CD4-positive, alpha-beta T cell treated with Interleukin-17A for 4 hours (primary cell): ENCODE results near the gene KSR2.
"Not testable (repeated sequence)": the region's sequence is repeated elsewhere in the genome, so short reads cannot be mapped to it uniquely, and the experiment has no call there.

ENCODE experiments used
- DNase-seq: peaks from one replicate; pipeline ENCODE4 v3.0.0-alpha.2; 2020; ENCODE audit warnings: mixed read lengths

Gene KSR2

DNA sequence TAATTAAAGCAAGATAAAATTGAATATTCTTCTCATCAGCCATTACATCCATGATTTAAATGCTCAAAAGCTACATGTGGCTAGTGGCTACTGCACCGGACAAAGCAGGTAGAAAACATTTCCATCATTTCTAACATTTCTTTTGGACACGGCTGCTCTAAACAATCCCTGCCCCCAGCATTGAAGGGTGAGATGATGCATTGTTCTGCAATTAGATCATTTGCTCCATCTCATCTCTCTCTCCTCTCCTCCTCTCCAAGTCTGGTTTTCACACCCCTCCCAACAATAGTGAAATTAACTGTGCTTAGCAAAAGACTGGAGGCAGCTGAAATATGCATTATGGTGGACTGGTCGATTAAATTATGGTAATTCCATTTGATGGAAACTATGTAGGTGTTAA is 288.5 kb downstream of the KSR2 start:
- no peak for DNase-seq

DNA sequence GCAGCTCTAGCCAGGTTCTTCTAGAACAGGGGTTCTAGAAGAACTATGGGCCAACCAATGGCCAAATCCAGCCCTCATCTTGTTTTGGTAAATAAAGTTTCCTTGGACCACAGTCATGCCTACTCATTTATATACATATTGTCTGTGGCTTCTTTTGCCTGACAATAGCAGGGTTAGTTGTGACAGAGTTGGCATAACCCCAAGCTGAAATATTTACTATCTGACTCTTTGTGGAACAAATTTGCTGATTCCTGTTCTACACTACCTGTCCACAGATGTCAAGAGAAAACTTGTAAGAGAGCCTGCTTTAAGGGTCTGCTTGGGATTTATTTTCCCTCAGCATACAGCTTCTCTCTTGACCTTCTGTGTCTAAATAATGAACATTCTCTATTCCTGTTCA is 289.0 kb downstream of the KSR2 start:
- no peak for DNase-seq

DNA sequence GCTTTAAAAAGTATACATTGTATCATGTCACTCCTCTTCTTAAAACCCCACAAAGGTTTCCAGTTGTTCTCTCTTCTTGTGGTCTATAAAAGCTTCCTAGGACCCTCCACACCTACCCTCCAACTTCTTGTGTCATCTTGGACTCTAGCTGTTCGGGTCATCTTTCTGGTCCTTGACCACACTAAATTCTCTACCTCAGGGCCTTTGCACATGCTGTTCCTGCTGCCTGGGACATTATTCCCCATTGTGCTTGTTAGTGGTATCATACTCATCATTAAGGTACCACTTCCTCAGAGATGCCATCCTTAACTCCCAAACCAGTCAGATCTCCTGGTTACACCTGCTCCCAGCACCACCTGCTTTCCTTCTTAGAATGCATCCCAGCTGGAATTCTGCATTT is 294.0 kb downstream of the KSR2 start:
- no peak for DNase-seq

DNA sequence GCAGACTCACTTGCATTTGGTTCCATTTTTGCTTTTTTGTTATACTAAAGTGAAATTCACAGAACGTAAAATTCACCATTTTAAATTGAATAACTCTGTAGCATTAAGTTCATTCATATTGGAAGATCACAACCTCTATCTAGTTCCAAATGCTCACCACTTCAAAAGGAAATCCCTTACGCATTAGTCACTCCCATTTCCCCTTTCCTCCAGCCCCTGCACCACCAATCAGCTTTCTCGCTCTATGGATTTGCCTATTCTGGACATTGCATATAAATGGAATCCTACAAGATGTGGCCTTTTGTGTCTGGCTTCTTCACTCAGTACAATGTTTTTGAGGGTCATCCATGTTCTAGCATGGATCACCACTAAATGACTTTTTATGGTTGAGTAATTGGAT is 294.5 kb downstream of the KSR2 start:
- no peak for DNase-seq

DNA sequence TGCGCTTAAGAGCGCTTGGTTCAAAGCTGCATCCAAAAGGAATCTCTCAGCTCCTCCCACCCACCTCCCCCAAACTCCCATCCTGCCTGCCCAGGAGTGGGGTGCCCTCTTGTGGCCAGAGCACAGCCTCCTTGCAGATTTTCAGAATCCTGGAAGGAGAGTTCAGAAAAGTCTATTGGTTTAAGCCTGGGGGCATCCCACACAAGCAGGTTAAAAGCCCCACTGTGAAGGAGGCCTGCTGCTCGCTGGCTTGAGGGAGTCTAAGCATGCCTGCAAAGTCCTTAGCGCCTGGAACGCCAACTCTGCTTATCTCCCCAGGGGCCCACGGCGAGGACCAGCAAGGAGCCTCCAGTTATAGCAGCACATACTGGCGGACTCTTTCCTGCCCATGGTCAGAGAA is 297.1 kb downstream of the KSR2 start:
- no peak for DNase-seq

DNA sequence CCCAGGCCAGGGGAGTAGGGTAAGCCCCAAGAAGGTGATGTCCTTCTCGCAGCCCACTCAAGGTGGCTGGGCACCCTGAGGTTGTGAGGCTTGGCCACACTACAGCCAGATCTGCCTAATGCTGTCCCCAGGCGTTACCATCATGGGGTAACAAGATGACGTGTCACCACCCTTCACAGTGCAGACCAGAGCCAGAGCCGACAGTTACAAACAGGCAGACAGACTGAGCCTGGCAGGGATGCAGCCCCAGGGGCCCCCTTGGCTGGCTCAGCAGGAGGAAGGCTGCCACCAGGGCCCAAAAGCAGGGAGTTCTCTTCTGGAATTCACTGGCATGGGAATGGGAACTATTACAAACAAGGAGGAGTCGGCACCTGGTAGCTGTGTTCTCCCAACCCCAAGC is 304.6 kb downstream of the KSR2 start:
- no peak for DNase-seq

DNA sequence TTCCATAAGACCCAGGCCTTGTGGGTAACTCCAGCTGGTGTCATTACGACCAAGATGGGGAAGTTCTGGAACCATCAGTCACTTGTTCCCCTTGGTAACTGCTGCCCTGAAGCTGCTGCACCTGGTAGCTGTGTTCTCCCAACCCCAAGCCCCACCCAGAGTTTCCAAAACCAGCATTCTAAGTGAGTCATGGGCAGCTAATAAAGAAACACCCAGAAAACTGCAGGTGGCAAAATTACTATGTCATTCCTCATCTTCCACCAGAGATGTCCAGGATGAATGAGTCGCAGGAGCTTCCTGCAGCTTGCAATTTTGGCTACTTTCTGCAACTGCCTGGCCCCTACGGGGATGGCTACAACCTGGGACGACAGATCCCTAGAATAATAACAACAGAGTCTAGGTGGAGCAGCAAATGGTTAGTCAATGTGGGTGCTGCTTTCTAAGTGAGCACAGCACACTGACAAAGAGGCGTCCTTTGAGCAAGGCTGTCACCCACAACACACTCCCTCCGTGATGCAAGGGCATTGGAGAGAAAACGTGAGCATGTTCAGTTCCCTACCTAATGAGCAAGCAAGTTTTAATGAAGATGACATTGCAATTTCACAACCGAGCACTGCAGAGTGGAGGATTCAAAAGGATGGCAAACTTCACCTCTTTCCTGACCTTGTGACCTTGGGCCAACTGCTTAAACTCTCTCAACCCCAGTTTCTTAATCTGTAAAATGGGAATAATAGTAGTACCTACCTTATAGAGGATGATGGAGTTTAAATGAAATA is 306.0 kb downstream of the KSR2 start:
- no peak for DNase-seq

DNA sequence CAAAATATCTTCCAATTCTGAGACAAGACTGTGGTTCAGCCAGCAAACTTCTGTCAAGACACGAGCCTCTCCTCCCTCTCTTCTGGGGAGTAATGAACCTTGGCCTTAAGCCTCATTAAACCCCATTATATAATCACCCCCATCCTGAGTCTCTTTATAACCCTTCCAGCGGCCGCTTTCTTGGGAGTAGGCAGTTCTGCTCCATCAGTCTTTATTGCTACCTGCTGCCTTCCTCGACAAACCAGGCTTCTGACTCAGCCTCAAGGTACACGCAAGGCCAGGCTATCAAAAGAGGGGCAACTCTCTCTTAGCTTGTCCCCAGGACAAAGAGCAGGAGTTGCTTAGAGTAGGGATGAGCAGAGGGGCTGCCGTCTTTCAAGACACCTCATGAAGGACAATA is 306.6 kb downstream of the KSR2 start:
- DNase-seq: no peak

DNA sequence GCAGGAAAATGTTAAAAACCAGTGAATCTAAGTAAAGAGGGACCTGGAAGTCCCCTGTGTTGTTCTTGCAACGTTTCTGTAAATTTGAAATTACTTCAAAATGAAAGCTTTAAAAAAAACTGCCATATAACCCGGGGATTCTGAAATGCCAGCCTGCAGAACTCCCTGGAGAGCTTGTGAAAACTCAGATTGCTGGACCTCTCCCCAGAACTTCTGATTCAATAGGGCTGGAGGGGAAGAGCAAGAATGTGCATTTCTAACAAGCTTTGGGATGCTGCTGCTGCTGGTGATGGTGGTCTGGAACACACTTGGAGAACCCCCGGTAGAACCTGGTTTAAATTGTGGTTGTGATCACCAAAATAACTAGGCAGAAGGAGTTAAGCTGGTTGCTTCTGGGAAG is 307.3 kb downstream of the KSR2 start:
- no peak for DNase-seq

DNA sequence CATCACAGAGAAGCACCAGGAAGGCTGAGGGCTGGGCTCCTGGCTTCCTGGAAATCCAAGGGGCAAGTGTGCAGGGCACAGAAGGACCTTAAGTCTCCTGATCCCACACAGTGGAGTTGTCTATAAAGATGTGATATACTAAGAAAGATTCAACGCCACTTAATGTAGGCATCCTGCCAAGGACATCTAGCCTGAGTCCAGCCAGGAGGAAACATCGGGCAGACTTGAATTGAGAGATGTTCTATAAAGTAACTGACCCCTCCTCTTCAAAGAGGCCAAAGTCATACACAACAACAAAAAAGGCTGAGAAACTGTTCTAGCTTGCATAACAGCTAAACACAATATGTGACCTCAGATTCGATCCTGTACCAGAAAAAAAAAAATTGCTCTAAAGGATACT is 307.9 kb downstream of the KSR2 start:
- no peak for DNase-seq

DNA sequence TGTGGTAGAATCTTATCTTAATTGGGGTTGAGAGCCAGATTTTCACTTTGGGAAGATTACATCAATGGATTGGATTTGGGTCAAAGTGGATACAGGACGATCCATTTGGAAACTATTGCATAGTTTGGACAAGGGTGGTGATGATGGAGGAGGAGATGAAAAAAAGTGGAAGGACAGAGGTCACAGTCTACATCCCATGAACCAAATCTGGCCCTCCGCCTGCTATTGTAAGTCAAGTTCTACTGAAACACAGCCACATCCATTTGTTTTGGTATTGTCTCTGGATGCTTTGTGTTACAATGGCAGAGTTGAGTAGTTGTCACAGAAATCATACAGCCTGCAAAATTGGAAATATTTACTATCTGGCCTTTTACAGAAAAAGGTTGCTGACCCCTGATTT is 310.6 kb downstream of the KSR2 start:
- DNase-seq: no peak

DNA sequence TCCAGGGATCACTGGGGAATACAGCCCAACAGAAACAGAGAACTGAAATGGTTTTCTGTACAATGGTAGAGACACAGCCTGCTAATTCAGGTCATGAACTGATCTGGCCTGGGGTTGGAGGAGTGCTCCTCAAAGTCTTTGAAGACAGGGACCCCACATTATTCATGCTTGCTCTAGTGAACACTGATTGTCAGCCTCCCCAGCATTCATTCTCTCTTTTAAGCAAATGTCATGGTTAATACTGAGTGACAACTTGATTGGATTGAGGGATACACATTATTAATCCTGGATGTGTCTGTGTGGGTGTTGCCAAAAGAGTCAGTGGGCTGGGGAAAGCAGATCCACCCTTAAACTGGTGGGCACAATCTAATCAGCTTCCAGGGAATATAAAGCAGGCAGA is 319.0 kb downstream of the KSR2 start:
- no peak for DNase-seq

DNA sequence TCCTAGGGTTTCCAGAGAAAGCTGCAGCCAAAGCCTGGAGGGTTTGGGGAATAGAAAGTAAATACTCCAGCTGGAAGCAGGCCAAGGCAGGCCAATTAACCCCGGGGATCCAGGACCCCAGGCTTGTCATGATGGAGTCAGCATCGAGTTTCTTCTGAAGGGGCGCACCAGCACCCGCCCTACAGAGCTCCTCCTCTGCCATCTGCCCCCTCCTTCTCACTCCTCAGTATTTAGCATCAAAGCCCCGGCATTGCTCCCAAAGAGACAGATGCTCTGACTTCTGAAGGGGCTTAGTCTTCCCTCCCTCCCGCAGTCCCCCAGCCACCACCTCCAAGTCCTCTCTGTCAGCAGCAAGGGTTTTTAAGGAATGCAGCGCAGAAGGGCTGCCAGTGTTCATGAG is 322.3 kb downstream of the KSR2 start:
- no peak for DNase-seq

DNA sequence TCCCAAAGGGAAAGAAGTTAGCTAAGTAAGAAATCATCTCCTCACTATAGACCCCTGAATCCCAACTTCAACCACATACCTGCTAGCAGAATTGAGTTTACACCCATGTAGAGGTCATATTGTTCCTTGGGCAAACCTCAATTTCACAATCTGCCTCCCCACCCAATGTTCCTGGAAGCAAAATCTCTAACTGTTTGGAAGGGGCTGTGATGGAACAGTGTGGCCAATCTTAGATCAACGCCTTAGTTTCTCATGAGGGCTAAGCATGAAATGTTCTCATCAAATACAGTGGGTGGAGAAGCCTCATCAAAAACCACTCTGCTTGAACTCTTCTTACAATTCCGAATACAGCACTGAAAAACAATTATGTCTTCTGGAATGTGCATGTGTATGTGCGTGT is 323.3 kb downstream of the KSR2 start:
- no peak for DNase-seq

DNA sequence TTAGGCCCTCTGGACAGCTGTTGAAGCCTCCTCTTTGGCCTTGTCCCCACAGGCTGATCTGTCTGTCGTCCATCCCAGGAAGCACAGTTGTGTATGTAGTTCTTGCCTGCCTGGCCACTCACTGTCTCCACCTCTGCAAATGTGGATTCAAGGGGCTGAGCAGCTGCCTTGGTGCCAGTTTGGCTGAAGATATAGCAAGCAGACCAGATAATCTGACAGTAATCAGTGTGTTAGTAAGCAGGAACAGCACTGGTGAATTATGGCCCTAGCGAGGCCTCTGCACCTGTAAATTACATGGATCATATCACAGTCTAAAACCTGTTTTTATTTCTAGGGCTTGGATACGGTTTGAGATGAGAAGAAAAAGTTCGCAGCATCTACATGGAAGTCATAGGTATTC is 324.8 kb downstream of the KSR2 start:
- DNase-seq: no peak

DNA sequence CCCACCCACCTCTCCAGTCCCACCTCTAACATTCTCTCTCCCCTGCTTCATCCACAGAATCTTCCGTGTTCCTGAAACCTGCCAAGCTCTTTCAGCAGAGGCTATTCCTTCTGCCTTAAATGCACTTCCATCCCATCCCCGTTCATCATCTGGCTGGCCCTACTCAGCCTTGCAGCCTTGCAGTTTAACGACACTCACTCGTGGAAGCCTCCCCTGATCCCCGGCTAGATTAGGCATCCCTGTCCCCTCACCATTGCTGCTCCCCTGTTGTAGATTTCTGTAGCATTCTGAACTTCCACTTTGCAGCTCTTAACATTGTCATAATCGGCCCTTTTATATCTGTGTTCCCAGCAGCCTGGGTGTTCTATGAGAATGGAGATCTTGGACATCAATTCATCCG is 326.9 kb downstream of the KSR2 start:
- DNase-seq: no peak

DNA sequence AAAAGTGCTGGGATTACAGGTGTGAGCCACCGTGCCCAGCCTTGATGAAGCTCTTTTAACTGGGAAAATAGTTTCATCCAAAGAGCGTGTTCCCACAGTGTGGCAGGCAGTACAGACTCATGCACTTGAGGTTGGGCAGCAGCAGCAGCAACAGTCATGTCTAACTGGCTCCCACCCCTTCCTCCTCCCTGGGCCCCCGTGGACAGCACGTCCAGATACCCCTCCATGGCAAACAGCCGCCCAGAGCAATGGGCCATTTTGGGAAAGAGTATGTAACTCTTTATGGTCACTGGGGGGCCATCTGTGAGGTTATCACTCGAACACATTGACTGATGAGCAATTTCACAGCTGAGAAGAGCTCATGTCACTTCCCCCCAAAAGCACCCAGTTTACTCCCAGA is 328.3 kb downstream of the KSR2 start:
- no peak for DNase-seq

DNA sequence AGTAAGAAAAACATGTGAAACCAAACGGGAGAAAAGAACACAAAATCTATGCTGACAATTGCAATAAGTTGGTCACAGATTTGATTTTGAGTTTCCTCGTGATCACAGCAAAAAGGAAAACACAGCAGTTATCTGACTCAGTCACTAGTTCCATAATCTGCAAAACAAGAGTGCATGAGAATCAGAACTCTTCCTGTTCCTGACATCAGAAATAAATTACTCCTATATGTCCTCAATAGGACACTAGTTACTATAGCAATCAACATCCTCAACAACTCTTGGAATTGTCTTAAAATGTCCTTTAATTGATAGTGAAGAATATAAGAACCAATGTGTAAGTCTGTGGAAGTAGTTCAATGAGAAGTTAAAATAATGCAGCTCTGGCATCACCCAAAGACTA is 339.3 kb downstream of the KSR2 start:
- DNase-seq: no peak

DNA sequence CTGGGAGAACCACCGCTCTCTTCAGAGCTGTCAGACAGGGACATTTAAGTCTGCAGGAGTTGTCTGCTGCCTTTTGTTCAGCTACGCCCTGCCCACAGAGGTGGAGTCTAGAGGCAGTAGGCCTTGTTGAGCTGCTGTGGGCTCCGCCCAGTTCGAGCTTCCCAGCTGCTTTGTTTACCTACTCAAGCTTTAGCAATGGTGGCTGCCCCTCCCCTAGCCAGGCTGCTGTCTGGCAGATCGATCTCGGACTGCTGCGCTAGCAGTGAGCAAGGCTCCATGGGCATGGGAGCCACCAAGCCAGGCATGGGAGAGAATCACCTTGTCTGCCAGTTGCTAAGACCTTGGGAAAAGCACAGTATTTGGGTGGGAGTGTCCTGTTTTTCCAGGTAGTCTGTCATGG is 340.1 kb downstream of the KSR2 start:
- DNase-seq: not testable (repeated sequence)

DNA sequence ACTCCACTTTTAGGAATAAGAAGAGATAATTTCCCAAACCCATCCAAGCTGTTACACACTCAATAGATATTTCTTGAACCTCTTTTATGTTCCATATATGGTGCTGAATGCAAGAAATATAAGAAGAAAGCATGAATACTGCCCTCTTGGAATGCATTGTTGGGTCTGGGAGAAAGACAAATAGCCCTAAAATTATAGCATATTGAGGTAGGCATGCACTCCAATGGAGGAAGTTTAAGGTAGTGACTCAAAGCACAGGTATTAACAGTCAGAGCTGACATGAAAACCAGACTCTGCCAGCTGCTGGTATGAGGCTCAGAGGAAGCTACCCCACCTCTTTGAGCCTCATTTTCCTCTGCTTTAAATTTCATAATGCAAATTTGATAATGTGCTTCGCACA is 346.0 kb downstream of the KSR2 start:
- no peak for DNase-seq

DNA sequence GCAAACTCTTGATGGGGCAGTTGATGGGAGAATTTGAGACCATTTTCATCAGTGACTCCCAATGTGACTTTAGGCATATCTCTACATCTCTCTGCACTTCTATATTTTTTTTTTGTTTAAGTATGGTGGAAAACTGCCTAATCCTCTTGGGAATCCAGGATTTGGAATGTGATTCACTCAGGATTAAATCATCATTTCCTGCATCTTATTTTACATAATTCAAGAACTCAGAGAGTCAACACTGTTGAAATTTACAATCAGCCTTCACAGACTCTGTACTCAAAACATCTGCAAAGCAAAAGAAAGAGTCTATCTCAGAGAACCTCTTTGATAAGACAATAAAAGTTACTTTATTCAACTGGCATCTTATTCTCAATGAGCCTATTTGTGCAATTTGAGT is 346.7 kb downstream of the KSR2 start:
- no peak for DNase-seq

DNA sequence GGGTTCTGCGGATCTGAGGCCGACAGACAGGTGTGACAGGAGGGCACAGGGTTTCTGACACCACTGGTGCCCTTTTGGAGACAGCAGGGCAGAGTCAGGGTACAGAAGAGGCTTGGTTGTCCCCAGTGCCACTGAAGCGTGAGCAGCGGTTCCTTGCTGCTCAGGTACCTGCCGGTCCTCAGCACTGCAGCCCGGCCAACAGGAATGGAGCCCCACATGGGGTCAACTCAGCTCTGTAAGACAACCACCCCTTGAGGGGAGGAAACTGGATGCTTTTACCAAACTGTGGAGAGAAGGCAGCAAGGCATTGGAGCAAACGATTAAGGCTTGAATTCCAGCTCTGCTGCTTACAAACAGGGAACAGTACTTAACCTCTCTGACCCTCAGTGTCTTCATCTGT is 361.0 kb downstream of the KSR2 start:
- DNase-seq: no peak

DNA sequence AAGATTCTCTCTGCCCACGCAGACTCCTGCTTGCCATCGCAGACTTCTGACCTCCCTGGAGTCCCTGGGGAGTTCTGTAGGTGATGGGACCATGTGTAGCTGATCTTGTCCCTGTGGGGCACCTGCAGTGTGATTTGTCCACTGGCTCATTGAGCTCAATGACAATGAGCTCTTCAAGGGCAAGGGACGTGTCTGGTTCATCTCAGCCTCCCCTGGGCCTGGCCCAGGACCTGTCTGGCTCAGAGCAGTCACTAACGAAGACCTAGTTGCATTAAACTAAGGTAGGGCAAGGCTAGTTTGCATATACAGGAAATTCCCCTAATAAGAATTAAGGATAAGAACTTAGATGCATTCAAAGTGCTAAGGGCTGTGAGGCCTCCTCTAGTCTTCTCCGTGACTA is 361.8 kb downstream of the KSR2 start:
- DNase-seq: no peak

DNA sequence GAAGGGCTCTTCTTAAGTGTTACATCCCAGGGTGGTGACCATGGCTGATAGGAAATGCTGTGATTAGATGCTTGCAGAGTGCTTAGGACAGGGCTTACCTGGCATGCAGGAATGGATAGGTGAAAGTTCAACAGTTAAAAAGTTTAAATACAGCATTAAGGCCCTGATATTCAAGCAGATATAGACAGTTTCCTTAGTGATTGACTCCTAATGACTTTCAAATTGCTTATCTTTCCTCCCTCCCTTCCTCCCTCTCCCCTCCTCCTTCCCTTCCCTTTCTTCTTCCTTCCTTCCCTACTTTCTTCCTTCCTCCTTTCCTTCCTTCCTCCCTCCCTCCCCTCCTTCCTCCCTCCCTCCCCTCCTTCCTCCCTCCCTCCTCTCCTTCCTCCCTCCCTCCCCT is 362.8 kb downstream of the KSR2 start:
- DNase-seq: no peak

DNA sequence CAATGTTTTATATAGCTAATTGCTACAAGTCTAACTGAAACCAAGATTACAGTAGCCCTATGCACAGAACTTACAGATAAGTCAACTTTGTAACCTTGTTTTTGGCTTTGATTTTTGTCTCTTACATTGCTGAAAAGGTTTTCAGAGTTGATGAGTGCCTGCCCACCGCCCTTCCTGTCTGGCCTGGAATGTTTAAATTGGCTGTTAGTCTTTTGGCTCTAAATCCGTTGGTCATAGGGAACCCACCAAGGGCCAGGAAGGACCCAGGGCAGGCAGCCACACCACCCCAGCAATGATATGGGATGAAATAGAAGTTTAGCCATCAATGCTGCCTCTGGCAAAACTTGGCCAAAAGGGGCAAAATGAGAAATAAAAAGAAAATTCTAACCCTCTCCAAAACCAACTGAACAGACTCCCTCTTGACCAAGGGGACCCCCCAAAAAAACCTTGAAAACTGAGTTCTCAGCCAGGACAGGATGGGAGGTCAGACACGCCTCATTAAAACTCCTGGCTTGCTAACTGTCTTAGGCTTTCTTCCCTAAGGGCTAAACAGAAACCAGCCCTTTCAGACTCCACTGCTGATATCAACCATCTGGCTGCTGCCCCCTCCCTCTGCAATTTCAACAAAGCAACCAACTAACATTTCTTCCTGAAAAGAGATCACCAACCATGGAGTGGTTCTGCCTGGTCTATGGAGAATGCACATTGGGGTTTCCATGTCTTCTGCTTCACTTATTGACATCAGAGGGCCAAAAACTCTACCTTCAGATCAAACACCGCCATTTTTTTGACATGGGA is 365.3 kb downstream of the KSR2 start:
- DNase-seq: no peak
